OCI-LY7 (cell line): Measurements from ENCODE around the gene PLD1.

Experiments
- EZH2phosphoT487 ChIP-seq: fragments of 200-600 bp; sonication (generic); IDR thresholded peaks from 2 replicates; pipeline ENCODE4 v1.6.1; 2018; ENCODE audit warnings: low read depth, borderline replicate concordance, mild to moderate bottlenecking, mixed run types, antibody characterized with exemption, low read length, moderate library complexity, mixed read lengths
- TF ChIP-seq, protein P1 (sequence below): fragments of 200-600 bp; sonication (generic); conservative IDR thresholded peaks from 2 replicates; pipeline ENCODE4 v1.5.1; 2014; ENCODE audit warnings: mild to moderate bottlenecking, antibody characterized with exemption, low read length, moderate library complexity, mixed read lengths

- TF ChIP-seq, protein P1, sequence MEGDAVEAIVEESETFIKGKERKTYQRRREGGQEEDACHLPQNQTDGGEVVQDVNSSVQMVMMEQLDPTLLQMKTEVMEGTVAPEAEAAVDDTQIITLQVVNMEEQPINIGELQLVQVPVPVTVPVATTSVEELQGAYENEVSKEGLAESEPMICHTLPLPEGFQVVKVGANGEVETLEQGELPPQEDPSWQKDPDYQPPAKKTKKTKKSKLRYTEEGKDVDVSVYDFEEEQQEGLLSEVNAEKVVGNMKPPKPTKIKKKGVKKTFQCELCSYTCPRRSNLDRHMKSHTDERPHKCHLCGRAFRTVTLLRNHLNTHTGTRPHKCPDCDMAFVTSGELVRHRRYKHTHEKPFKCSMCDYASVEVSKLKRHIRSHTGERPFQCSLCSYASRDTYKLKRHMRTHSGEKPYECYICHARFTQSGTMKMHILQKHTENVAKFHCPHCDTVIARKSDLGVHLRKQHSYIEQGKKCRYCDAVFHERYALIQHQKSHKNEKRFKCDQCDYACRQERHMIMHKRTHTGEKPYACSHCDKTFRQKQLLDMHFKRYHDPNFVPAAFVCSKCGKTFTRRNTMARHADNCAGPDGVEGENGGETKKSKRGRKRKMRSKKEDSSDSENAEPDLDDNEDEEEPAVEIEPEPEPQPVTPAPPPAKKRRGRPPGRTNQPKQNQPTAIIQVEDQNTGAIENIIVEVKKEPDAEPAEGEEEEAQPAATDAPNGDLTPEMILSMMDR: no peak
- TF ChIP-seq EZH2phosphoT487: no peak
Measured at GRCh38 chr3:171768281-171768900, 41.9 kb downstream of the PLD1 start.
